Stomach (tissue), 4 donors: ENCODE results near the gene CFAP299.
"Not testable (repeated sequence)": the region's sequence is repeated elsewhere in the genome, so short reads cannot be mapped to it uniquely, and the experiment has no call there.

ENCODE experiments used
- POLR2A ChIP-seq, 4 donors: fragments of 450-650 bp; IDR thresholded peaks; one replicate each; pipeline ENCODE4 v1.6.1; 2016; ENCODE audit warnings: antibody characterized with exemption in 4 of 4, control low read depth in 2 of 4, mild to moderate bottlenecking in 1 of 4, moderate library complexity in 1 of 4
- POLR2AphosphoS5 ChIP-seq, 3 donors: sonication (generic); formaldehyde crosslinking; IDR thresholded peaks; one replicate each; pipeline ENCODE4 v1.6.1; 2016; ENCODE audit warnings: antibody characterized with exemption in 3 of 3

DNA sequence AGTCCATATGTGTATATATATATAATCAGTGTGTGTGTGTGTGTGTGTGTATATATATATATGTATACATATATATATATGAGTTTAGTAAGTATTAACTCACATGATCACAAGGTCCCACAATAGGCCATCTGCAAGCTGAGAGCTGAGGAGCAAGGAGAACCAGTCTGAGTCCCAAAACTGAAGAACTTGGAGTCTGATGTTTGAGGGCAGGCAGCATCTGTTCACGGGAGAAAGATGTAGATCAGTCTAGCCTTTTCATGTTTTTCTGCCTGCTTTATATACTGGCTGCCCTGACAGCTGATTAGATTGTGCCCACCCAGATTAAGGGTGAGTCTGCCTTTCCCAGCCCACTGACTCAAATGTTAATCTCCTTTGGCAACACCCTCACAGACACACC, 465.2 kb downstream of the CFAP299 start:
- not testable (repeated sequence) for TF ChIP-seq POLR2AphosphoS5, POLR2A (IDR thresholded peaks at IDR 0.05)
